ENCODE measurements around the gene DUSP1.
"Not testable (repeated sequence)": the region's sequence is repeated elsewhere in the genome, so short reads cannot be mapped to it uniquely, and the experiment has no call there.

The DUSP1 gene

GRCh38 chr5:172796306-172796705 is 25.3 kb upstream of the DUSP1 start:
- no peak for DNase-seq

DNA sequence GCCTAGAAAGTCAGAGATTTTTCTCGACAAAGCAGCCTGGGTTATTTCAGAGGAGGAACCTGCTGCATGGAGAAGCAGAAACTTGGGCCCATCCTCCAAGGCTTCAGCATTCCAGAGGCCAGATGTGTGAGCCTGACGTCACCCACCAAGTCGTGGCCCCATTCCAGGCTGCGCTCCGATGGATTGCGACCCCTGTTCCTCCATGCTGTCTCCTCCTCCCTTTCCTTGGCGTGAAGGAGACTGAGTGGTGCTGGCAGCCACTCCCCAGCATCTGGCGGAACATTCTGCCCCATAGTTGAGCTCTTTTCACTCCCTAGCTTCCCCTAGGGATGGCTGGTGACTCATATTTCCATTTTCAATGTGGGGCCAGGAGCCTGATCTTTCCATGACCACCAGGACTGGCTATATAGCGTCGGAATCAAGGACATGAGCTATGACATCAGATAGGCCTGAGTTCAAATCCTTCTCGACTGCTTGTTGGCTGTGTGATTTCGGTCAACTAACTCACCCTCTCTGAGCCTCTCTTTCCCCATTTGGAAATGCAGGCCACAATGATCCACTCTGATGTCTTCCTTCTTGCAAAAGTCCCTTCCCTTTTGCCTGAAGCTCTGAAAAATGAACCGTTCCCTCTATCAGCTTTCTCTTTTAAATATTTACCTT is 24.5 kb upstream of the DUSP1 start:
- DNase-seq: no peak

- DNase-seq: no peak
Measured at GRCh38 chr5:172793577-172794488, 22.8 kb upstream of the DUSP1 start.

- DNase-seq: no peak
Measured at GRCh38 chr5:172792701-172793570, 21.9 kb upstream of the DUSP1 start.

DNA sequence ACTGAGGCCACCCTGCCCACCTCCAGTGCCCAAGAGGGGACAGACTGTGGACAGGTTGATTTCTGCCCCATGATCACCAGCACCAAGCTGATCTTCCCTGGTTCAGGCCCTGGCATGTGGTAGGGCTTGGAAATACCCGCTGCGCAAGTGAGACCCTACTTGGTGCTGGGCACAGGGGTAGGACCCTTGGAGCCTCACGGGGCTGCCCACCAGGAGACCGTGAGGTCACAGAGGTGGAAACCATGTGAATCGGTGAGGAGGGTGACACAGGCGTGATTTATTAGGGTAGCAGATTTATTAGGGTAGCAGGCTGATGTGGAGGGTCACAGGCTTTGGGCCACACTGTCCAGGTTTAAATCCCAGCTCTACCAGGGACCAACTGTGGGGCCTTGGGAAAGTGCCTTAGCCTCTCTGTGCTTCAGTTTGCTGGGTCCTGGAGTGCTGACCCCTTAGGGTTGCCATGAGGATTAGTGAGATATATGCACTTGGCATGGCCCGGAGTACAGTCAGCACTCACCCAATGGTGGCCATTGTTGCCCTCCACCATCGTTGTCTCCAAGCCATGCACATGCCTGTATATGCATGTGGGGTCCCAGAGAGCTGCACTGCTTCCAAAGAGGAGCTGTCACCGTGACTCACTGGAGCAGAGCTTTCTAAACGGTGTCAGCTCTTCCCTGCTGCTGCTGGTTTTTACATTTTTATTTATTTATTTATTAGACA is 20.9 kb upstream of the DUSP1 start:
- no peak for DNase-seq

GRCh38 chr5:172791286-172791685 is 20.3 kb upstream of the DUSP1 start:
- no peak for DNase-seq

GRCh38 chr5:172790496-172790889 is 19.5 kb upstream of the DUSP1 start:
- DNase-seq: no peak

- no peak for DNase-seq
Measured at GRCh38 chr5:172789687-172790495, 18.9 kb upstream of the DUSP1 start.

DNA sequence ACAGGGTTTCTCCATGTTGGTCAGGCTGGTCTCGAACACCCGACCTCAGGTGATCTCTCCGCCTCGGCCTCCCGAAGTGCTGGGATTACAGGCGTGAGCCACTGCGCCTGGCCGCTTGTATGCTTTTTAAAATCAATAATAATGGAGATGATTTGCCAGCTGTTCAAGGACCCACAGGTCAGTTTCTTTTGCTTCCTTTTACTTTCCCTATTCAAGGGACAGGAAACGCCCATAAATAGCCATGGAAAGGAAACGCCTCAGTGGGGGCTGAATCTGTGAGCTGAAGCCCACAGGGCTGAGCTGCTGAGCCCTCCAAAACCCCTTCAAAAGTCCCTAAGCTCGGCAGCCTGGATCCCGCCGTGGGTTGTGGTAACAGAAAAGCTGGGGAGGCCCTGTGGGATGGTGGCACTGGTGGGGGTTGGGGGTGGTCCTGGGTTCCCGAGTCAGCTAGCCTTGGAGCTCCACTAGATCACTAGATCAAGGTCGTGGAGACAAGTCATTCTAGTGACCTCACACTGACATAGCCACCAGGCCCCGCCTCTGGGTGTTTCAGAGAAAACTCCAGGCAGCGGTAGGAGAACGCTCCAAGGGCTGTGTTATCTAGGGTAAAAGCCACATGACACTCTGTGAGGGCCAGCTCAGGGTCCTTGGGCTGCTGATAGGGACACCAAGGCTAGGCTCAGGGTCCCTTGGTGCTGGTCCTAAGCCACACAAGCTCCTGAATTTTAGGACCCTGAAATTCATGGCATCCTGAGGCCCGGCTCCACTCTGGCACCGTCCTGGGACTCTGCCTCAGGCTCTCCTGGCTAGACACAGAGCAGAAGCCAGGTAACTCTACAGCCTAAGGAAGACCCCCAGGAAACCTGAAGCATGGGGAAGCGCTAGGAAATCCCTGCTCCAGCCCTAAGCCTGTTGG is 18.0 kb upstream of the DUSP1 start:
- DNase-seq: no peak

- not testable (repeated sequence) for DNase-seq
Measured at GRCh38 chr5:172787538-172787937, 16.5 kb upstream of the DUSP1 start.

- no peak for DNase-seq
Measured at GRCh38 chr5:172786736-172787462, 15.9 kb upstream of the DUSP1 start.

DNA sequence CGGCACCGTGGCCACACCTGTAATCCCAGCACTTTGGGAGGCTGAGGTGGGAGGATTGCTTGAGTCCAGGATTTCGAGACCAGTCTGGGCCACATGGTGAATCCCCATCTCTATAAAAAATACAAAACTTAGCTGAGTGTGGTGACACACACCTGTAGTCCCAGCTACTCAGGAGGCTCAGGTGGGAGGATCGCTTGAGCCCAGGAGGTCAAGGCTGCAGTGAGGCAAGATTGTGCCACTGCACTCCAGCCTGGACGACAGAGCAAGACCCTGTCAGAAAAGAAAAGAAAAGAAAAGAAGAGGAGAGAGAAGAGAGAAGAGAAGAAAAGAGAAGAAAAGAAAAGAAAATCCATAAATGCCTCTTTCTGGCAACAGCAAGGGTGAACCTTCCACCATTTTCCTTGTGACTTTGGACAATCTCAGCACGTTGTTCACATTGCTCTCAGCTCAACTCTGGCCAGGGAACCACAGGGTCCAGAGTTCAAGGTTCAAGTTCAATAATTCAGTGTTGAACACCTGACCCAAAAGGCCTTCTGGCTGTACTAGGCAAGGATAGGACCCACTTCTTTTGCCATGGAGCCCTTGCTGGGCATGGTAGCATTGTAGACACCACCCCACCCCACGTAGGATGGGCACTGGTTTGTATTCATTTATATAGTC is 14.6 kb upstream of the DUSP1 start:
- no peak for DNase-seq

- DNase-seq: not testable (repeated sequence)
Measured at GRCh38 chr5:172784162-172784561, 13.2 kb upstream of the DUSP1 start.

- DNase-seq: not testable (repeated sequence)
Measured at GRCh38 chr5:172783319-172783718, 12.3 kb upstream of the DUSP1 start.

DNA sequence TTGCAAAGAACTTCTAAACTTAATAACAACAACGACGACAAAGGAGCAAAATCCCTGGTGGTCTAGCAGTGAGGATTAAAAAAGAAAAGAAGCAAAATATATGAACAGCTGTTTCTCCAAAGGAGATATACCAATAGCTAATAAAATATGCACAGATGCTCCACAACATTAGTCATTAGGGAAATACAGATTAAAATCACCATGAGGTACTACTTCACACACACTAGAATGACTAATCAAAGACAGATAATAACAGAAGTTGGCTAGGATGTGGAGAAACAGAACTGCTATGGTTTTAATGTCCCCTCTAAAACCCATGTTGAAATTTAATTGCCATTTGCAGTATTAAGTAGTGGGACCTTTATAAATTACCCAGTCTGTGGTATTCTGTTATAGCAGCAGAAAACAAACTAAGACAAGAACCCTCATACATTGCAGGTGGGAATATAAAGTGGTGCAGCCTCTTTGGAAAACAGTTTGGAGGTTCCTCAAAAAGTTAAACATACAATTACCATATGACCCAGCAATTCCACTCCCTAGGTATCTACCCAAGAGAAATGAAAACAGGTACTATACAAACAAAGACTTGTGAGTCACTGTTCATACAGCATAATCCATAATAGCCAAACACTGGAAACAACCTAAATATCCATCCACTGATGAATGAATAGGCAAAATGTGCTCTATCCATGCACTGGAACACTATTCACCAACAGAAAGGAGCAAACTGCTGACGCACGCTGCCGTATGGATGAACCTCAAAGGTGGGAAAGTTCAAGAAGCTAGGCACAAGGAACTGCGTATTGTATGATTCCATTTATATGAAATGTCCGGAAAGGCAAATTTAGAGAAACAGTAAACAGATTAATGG is 11.4 kb upstream of the DUSP1 start:
- DNase-seq: no peak

GRCh38 chr5:172779691-172780341 is 8.8 kb upstream of the DUSP1 start:
- no peak for DNase-seq

All from COR-L47 (cell line).